Stimulated activated CD8-positive, alpha-beta memory T cell treated with anti-CD3 and anti-CD28 coated beads, Interleukin-15, amount 100 ng/mL, for 1 hour (primary cell): ENCODE data around the gene LCE1D.

ENCODE experiments used
- DNase-seq: peaks from one replicate; pipeline ENCODE4 v3.0.0-alpha.2; 2020; ENCODE audit warnings: low read depth

Gene LCE1D

GRCh38 chr1:152817309-152817708 lies 20.8 kb downstream of the LCE1D start:
- DNase-seq, result no peak

GRCh38 chr1:152823294-152823693 lies 26.8 kb downstream of the LCE1D start:
- no peak for DNase-seq

DNA sequence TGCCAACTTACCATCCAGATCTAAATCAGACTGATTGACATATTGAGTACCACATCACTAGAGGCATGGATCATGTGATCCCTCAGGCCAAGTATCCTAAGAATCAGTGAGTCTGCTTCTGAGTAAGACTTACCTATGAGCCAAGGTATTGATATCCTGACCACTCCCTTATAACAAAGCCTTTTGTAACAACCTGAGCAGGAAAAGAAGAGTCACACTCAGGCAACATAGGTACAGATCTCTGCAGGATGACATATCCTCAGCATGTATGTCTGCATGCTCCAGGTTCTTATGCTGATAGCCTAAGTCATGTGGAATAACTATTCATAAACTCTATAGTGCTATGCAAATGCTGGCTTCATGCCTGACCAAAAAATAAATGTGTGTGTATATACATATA lies 28.4 kb downstream of the LCE1D start:
- no peak for DNase-seq

DNA sequence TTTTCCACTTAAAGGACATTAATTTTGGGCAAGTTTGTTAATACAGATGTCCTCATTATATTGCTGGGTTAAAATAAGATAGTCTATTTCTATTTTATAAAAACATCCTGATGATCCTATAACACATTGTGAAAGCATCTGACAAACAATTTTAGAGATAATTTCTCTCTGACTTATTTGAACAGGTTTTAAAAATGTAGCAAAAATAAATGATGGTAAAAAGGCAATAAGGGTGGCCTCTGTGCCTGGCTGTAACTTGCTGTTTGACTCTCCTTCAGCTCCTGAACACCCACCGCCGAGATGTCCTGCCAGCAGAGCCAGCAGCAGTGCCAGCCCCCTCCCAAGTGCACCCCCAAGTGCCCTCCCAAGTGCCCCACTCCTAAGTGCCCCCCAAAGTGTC lies 30.7 kb downstream of the LCE1D start, which contains the start of gene LCE1A:
LCE1A (plus strand) TSS at position 301 of the 400 bp plus-strand sequence; CDS start at position 301, 0 bp downstream.
- DNase-seq, result no peak

- DNase-seq, result no peak
Measured at GRCh38 chr1:152836870-152837269, 40.3 kb downstream of the LCE1D start.

DNA sequence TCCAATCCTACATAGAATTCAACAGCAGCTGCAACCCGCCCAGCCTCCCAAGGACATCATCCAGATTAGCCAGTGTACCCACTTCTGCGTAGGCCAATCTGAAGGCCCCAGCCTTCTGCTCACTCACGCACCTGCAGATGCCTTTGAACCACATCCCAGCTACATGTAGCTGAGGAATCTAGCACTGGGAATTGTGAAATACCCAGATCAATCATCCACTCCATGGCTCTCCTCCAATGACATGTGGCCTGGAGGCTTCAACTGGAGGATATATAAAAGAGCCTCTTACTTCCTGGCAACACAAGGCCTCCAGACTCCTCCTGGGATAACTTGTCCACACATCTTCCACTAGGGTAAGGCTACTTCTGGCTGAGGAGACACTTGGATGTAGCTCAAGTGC lies 46.0 kb downstream of the LCE1D start, which contains the start of gene LCE6A:
LCE6A (plus strand) TSS at position 301 of the 400 bp plus-strand sequence. CDS start 665 bp downstream, outside the sequence.
- DNase-seq, result no peak
